ENCODE measurements around the gene UGT3A1.

Gene UGT3A1

GRCh38 chr5:35904443-35905132, 86.6 kb downstream of the UGT3A1 start:
- DNase-seq: no peak

- no peak for DNase-seq
Measured at GRCh38 chr5:35903631-35904203, 87.5 kb downstream of the UGT3A1 start.

GRCh38 chr5:35902046-35902672, 89.0 kb downstream of the UGT3A1 start:
- DNase-seq: no peak
